ENCODE data around the gene FAM118B.

FAM118B gene

GRCh38 chr11:126211236-126212088 lies at the start of gene FAM118B, which contains the start of gene RPUSD4:
TSS of gene FAM118B (plus strand) at chr11:126211782. CDS start at chr11:126235002, 23,220 bp downstream.
TSS of gene RPUSD4 (minus strand) at chr11:126211650. CDS start at chr11:126211638, 12 bp downstream.
- DNase-seq (ENCODE audit: low read depth): peak; percentile 96

DNA sequence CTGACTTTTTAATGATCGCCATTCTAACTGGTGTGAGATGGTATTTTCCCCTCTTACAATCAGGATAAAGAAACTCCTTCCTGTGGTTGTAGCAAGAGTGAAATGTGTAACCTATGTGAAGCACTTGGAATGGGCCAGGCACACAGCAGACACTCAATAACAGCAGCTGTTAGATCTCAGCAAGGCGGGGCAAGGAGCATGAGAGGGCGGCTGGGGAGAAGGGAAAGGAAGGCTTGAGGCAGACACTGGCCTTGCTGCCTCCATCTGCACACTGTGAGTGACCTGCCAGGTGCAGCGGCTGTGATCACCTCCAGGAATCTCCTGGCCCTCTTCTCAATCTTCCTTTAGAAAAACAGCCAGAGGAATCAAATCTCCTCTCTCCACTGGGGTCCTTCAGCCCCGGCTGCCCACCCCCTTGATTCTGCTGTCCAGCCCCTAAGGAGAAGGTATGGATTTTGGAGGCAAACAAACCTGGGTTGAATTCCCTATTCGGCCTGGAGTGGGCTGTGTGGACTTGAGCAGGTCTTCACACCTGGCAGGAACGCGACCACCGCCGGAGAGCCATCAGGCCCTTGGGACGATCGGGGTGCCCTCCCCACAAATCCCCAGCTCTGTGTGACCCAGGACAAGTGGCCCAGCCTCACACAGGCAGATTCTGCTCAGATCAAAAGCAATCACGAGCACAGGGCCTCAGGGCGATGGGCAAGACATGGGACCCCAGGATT lies 49.1 kb upstream of the FAM118B start:
- no peak for DNase-seq (ENCODE audit: low read depth)

GRCh38 chr11:126163074-126163700 lies 48.4 kb upstream of the FAM118B start:
- peak; percentile 93 for DNase-seq (ENCODE audit: low read depth)

GRCh38 chr11:126163779-126164178 lies 47.8 kb upstream of the FAM118B start:
- DNase-seq (ENCODE audit: low read depth): no peak

DNA sequence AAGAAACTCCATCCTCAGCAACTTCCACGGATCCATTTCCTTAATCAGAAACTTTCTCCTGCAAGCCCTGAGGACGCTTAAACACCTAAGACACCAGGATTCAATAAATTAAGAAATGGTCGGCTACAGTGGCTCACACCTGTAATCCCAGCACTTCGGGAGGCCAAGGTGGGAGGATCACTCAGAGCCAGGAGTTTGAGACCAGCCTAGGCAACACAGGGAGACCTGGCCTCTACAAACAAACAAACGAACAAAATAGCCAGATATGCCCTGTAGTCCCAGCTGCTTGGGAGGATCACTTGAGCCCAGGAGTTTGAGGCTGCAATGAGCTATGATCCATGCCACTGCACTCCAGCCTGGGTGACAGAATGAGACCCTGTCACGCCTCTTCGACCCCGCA lies 46.8 kb upstream of the FAM118B start:
- no peak for DNase-seq (ENCODE audit: low read depth)

DNA sequence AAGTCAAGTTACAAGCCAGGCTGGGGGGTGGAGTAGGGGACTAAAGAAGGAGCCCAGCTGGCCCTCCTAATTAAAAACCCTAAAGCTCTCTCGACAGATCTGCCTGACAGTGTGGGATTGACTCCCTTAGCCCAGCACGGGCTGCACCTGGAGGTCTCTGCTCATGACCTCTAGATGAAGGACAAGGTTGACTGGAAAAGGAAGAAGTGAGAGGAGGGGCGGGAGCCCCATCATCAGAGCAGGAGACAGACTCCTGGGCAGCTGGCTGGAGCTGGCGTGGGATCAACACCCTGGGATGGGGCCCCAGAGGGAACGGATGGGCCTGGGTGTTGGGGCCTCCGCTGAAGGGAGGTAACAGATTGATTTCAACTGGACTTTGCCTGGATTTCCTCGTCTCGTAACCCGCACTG lies 46.3 kb upstream of the FAM118B start:
- no peak for DNase-seq (ENCODE audit: low read depth)

DNA sequence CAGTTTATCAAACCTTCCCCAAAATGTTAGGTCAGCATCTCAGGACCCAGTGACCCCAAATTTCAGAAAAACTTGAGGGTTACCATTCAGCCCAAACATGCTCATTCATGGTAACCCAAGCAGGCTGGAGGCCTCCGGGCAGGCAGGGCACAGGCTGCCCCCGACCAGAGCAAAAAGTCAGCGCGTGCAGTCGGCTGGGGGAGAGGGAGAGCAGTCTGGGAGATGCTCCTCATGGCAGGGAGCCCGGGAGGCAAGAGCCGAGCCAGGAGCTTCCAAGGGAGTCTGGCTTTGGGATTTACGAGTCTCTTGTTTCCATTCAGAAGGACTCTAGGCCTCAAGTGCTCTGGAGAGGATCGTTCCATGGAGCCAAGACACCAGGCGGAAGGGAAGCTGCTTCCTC lies 45.8 kb upstream of the FAM118B start:
- no peak for DNase-seq (ENCODE audit: low read depth)

- DNase-seq (ENCODE audit: low read depth): no peak
Observed at GRCh38 chr11:126166413-126166812, 45.2 kb upstream of the FAM118B start.

DNA sequence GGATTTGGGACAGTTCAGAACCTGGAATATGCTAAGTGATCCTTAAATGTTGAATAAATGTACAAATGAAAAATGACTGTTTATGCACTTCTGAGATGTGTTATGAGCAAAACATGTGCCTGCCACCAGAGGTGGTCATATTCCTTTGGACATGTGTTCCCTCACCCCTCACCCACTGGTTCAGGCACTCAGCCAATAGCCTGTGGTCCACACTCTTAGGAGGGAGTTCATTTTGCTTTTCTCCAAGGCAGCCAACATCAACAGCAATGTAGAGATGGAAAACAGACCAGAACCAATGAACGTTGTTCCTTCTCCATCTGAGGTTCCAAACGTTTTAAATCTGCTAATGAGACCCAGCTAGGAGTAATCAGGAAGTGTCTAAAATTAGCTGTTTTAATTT lies 44.1 kb upstream of the FAM118B start:
- DNase-seq (ENCODE audit: low read depth): no peak

DNA sequence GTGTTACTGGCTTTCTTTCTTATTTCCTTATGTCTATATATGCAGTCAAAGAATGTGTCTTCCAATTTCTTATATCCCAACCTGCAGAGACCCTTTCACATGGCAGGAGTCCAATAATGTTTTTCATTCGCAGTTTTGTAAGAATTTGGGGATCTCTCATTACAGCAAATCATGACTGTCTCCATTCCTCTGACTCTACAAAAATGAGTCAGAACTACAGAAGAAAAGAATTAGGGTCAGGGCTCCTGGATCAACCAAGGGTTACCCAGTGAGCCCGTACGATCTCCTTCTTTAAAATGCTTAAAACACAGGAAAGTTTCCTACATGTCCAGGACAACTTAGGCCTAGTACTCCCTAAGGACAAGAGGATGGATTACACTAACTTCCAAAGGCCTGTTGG lies 42.3 kb upstream of the FAM118B start:
- DNase-seq (ENCODE audit: low read depth): no peak

DNA sequence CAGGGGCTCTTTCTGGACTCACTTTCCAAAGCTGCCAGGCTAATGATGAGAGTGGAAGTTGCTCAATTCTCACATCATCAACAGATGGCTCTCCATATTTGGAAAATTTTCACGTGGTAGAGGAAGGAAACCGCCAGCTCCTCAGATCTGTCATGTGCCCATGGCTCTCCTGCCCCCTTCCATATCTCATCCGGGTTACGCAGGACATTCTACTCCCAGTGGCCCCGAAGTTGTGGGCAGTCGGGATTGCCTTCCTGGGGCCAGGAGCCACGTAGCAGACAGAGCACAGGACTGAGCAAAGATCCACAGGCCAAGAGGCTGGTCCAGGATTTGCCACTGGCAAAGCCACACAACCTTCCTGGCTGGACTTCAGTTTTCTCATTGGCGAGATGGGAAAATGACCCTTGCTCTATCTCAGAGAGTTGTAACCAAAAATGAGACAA lies 39.0 kb upstream of the FAM118B start:
- peak; percentile 62 for DNase-seq (ENCODE audit: low read depth)

DNA sequence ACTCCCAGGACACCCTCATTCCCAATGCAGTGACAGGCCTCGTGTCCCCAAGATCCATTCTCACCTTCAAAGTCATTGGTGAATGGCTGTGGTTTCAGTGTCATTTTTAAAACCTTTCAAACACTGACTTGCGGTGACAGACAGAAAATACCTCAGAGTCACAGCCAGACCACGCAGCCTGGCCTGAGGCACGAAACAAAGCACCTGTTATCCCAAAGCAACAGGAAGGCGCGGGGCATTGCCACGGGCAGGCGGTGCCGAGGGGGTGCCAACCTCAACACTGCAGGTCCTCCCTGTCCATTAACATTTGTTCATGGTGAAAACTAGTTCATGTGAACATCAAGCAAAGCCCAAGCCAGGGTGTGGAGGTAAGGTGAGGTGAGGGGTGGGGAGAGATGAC lies 38.3 kb upstream of the FAM118B start:
- no peak for DNase-seq (ENCODE audit: low read depth)

GRCh38 chr11:126174816-126175215 lies 36.8 kb upstream of the FAM118B start:
- no peak for DNase-seq (ENCODE audit: low read depth)

GRCh38 chr11:126175393-126175792 lies 36.2 kb upstream of the FAM118B start:
- DNase-seq (ENCODE audit: low read depth): peak; percentile 30

DNA sequence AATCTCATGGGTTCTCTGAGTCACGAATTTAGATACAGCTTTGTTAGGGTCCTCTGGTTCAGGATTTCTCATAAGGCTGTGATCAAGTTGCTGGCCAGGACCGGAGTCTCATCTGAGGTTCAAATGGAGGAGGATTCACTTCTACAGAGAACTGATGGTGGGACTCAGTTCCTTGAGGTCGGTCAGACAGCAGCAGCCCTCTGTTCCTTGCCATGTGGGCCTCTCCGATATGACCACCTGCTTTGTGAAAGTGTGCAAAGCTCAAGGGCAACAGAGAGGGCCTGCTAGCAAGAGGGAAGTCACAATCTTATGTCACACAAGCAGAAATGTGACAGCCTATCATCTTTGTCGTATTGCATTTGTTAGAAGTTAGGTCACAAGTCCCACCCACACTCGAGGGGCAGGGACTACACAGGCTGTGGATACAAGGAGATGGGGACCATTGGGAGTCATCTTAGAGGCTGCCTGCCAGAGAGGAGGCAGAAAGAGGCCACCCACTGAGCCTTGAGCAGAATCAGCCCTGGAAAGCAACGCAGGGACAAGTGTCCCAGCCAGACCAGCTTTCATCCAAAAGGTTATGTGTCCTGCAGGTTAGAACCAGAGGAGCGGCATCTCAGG lies 34.6 kb upstream of the FAM118B start:
- no peak for DNase-seq (ENCODE audit: low read depth)

DNA sequence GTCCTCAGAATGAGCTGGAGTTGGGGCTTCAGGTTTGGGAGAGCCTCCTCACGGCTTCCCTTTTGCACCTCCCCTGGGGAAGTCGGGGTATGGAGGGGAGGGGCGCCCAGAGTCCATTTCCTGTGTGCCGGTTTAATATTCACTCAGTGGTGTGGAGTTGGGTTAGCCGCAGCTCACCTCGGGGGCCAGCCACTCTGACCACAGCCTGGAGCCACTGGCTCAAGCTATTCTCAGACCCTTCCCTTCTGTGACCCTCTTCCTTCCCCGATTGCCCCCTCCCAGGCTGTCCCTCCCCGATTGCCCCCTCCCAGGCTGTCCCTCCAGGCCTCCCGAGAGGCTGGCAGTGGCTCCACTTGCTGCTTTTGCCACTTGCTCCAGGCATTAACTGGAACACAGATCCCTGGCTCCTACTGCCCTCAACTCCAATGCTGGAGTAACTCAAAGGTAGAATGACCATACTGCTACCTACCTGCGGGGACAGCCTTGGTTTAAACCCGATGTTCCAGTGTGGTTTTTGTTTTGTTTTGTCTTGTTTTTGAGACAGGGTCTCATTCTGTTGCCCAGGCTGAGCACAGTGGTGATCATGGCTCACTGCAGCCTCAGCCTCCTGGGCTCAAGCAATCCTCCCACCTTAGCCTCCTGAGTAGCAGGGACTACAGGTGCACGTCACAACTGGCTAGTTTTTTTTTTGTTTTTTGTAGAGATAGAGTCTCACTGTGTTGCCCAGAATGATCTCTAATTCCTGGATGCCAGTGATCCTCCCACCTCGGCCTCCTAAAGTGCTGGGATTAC lies 29.4 kb upstream of the FAM118B start:
- no peak for DNase-seq (ENCODE audit: low read depth)

GRCh38 chr11:126182787-126183445 lies 28.7 kb upstream of the FAM118B start:
- DNase-seq (ENCODE audit: low read depth): no peak

GRCh38 chr11:126185259-126186024 lies 26.1 kb upstream of the FAM118B start:
- DNase-seq (ENCODE audit: low read depth): no peak

- DNase-seq (ENCODE audit: low read depth): no peak
Observed at GRCh38 chr11:126186025-126186698, 25.4 kb upstream of the FAM118B start.
